ENCODE results near the gene METRNL.
"Not testable (repeated sequence)": the region's sequence is repeated elsewhere in the genome, so short reads cannot be mapped to it uniquely, and the experiment has no call there.

METRNL gene

GRCh38 chr17:83109793-83110645, 30.6 kb downstream of the METRNL start:
- DNase-seq, result no peak

GRCh38 chr17:83110735-83111134, 31.3 kb downstream of the METRNL start:
- no peak for DNase-seq

GRCh38 chr17:83111516-83112282, 32.3 kb downstream of the METRNL start:
- DNase-seq, result no peak

- DNase-seq, result no peak
These were observed 34.0 kb downstream of the METRNL start for GRCh38 chr17:83113381-83113780.

GRCh38 chr17:83113792-83114191, 34.4 kb downstream of the METRNL start:
- DNase-seq, result no peak

GRCh38 chr17:83114706-83115105, 35.3 kb downstream of the METRNL start:
- DNase-seq, result no peak

GRCh38 chr17:83115202-83115651, 35.8 kb downstream of the METRNL start:
- DNase-seq, result no peak

GRCh38 chr17:83115832-83116231, 36.4 kb downstream of the METRNL start:
- DNase-seq, result no peak

GRCh38 chr17:83116311-83116771, 36.9 kb downstream of the METRNL start:
- DNase-seq, result no peak

GRCh38 chr17:83116783-83117555, 37.6 kb downstream of the METRNL start:
- no peak for DNase-seq

- no peak for DNase-seq
These were observed 38.2 kb downstream of the METRNL start for GRCh38 chr17:83117583-83117982.

GRCh38 chr17:83118071-83118841, 38.8 kb downstream of the METRNL start:
- DNase-seq, result no peak

- no peak for DNase-seq
These were observed 40.8 kb downstream of the METRNL start for GRCh38 chr17:83119987-83120864.

- not testable (repeated sequence) for DNase-seq
These were observed 42.1 kb downstream of the METRNL start for GRCh38 chr17:83121473-83121872.

GRCh38 chr17:83121921-83122820, 42.8 kb downstream of the METRNL start:
- no peak for DNase-seq

GRCh38 chr17:83122834-83123233, 43.4 kb downstream of the METRNL start:
- no peak for DNase-seq

- no peak for DNase-seq
These were observed 44.7 kb downstream of the METRNL start for GRCh38 chr17:83123896-83124801.

- DNase-seq, result no peak
These were observed 45.6 kb downstream of the METRNL start for GRCh38 chr17:83124871-83125514.
